Metanephros (tissue), 1 donor: ENCODE data around the gene CLIP1. TPM values are rescaled to one million over a fixed set of nuclear protein-coding genes. Genes with fewer than 3 reads are reported as not detected.

Experiments used
- total RNA-seq: library from RNA; depleted of rRNA; stranded (reverse); fragments of >200 nt; gene quantifications from one replicate; pipeline ENCODE4 v1.2.3, GENCODE V29; 2014

The CLIP1 gene
- total RNA-seq: 37.3 TPM

GRCh38 chr12:122421821-122422729 is at the start of gene CLIP1:
TSS of gene CLIP1 (minus strand) at chr12:122422669. CDS start at chr12:122380452, 42,217 bp downstream.

GRCh38 chr12:122266230-122266901 is 156.1 kb downstream of the CLIP1 start, which contains the start of gene VPS33A:
TSS of gene VPS33A (minus strand) at chr12:122266494. CDS start at chr12:122266408, 86 bp downstream.

GRCh38 chr12:122225683-122226365 is 196.6 kb downstream of the CLIP1 start, which contains the start of gene DIABLO:
TSS of gene DIABLO (minus strand) at chr12:122226052. CDS start at chr12:122226014, 38 bp downstream.

Other genes starting within 250 kb of the CLIP1 start
- gene IL31, start 248.4 kb downstream of the CLIP1 start, total RNA-seq: not detected
- 5.3 TPM for gene LRRC43, start 239.5 kb downstream of the CLIP1 start, total RNA-seq
- gene B3GNT4, start 219.0 kb downstream of the CLIP1 start, total RNA-seq: 1.1 TPM
- gene DIABLO, start 196.6 kb downstream of the CLIP1 start, total RNA-seq: 42.6 TPM
- 14.6 TPM for gene VPS33A, start 156.2 kb downstream of the CLIP1 start, total RNA-seq
- 33.7 TPM for gene ZCCHC8, start 78.3 kb upstream of the CLIP1 start, total RNA-seq
- 58.9 TPM for gene RSRC2, start 104.3 kb upstream of the CLIP1 start, total RNA-seq
- 41.7 TPM for gene KNTC1, start 104.6 kb upstream of the CLIP1 start, total RNA-seq